ENCODE results near the gene DIP2C.

DNA sequence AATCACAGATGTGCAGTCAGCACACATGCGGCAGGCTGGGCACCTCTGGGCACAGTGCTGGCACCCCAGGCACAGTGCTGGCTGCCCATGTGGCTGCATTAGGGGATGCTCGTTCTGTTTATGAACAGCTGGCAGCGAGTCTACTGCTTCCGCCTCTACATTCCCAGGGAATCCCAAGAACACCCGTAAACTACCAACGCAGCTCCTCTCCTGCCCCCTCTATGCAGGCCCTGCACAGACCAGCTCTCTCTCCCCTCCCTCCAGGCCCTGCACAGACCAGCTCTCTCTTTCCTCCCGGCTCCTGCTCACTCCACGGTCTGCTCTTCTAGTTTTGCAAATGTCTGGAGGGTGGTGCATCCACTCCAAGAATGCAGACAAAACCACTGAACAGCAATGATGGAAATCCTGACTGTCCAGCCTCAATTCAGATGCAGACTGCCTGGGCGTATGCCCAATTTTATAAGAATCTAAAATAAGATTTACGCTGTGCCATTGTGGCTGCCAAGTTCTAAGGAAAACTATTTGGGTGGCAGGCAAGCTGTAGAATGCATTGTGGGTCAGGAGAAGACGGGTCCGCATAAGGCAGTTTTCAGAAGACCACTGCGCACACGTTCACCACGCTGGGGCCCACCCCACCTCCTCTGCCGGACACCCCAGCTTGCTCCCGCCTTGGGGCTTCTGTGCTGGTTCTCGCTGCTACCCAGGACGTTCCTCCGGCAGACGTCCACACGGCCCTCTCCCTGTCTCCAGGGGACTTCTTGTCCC is 319.6 kb downstream of the DIP2C start:
- no peak for TF ChIP-seq TAF1 (IDR thresholded peaks at IDR 0.05; ENCODE audit: borderline replicate concordance, low read depth, low read length)
- no peak for TF ChIP-seq POLR2AphosphoS5 (IDR thresholded peaks at IDR 0.05; ENCODE audit: low read depth, low read length)

Data from GM12892 (cell line).